Measurements from ENCODE around the gene STOX2. TPM values are rescaled to one million over a fixed set of nuclear protein-coding genes. Genes with fewer than 3 reads are reported as not detected.

The STOX2 gene
- total RNA-seq, 4 donors from 2014 or later = 4.2 to 14.9 (median 10.9) TPM

- WGBS, 2 donors = 47 to 53% methylated on average over 3 of the region's 3 CpGs
- intact Hi-C loops (cut with DNase I; ENCODE audit: low total_unique reads) = no loop called here
- DNase-seq (ENCODE audit: low spot score in 2 of 2) = no peak
- TF ChIP-seq POLR2A (IDR thresholded peaks at IDR 0.05) (no peak), CTCF (IDR thresholded peaks at IDR 0.05) (no peak)
- H3K4me3 ChIP-seq (ENCODE audit: low read depth, poor library complexity, severe bottlenecking) = no peak overlapping the region
These were observed 107.8 kb downstream of the STOX2 start for GRCh38 chr4:184012937-184013336.

- no peak for DNase-seq (ENCODE audit: low spot score in 2 of 2)
- TF ChIP-seq POLR2A (IDR thresholded peaks at IDR 0.05) (no peak), CTCF (IDR thresholded peaks at IDR 0.05) (no peak)
- WGBS, 2 donors = 61 to 62% methylated on average over 6 of the region's 6 CpGs
These were observed 109.2 kb downstream of the STOX2 start for GRCh38 chr4:184014301-184014700.

GRCh38 chr4:184016759-184017668 lies 111.9 kb downstream of the STOX2 start:
- H3K4me3 ChIP-seq (ENCODE audit: low read depth, poor library complexity, severe bottlenecking) = no peak overlapping the region
- WGBS, 2 donors = 76 to 78% methylated on average over 20 of the region's 20 CpGs
- intact Hi-C loops (cut with DNase I; ENCODE audit: low total_unique reads) = no loop called here
- TF ChIP-seq POLR2A (IDR thresholded peaks at IDR 0.05) (no peak), CTCF (IDR thresholded peaks at IDR 0.05) (no peak)
- no peak for DNase-seq (ENCODE audit: low spot score in 2 of 2)

More at GRCh38 chr4:184014301-184014700, 109.2 kb downstream of the STOX2 start:
- no peak overlapping the region for H3K4me3 ChIP-seq (ENCODE audit: low read depth, poor library complexity, severe bottlenecking)
- intact Hi-C loops (cut with DNase I; ENCODE audit: low total_unique reads) = no loop called here

GRCh38 chr4:184019076-184019475 lies 114.0 kb downstream of the STOX2 start:
- no peak for DNase-seq (ENCODE audit: low spot score in 2 of 2)
- intact Hi-C loops (cut with DNase I; ENCODE audit: low total_unique reads) = no loop called here
- TF ChIP-seq CTCF (IDR thresholded peaks at IDR 0.05) (no peak), POLR2A (IDR thresholded peaks at IDR 0.05) (no peak)
- WGBS, 2 donors = 36 to 45% methylated on average over 1 of the region's 1 CpG
- no peak overlapping the region for H3K4me3 ChIP-seq (ENCODE audit: low read depth, poor library complexity, severe bottlenecking)

GRCh38 chr4:184019667-184020623 lies 114.8 kb downstream of the STOX2 start:
- 63 to 68% methylated on average over 26 of the region's 26 CpGs for WGBS, 2 donors
- intact Hi-C loops (cut with DNase I; ENCODE audit: low total_unique reads) = no loop called here
- TF ChIP-seq POLR2A (IDR thresholded peaks at IDR 0.05) (no peak), CTCF (IDR thresholded peaks at IDR 0.05) (no peak)
- no peak overlapping the region for H3K4me3 ChIP-seq (ENCODE audit: low read depth, poor library complexity, severe bottlenecking)
- no peak for DNase-seq (ENCODE audit: low spot score in 2 of 2)
